ENCODE measurements around the gene L3MBTL4.

DNA sequence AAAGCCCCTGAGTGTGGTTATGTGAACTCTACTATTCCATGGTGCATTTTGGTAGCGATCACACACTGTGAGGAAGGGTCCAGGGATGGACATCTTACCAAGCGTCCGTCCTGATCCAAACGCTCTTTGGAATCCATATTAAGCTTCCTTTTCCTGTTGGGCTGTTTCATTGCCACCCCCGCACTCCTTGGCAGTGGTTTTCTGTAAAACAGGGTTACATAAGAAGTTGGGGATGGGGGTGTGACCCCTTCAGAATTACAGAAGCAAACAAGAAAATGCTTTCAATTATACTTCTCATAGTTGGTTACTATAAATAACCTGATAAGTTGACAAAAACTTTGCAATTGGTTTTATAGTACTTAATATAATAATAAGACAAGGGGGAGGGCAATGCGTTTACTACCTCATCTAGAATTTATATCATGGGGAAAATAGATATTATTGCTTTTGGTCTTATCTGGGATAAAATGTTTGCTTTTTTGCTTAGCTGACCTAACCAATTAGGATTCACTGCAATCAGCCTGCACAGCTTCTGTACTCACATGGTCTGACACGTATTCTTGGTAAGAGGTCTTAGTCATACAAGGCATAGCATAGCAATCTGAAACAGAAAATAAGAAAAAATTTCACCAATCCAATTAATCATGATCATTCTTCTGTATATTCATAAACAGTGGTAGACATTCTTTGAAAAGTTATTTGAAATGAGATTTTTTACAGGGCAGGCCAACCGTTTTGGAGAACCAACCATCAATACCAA lies 103.1 kb downstream of the L3MBTL4 start:
- no peak for TF ChIP-seq CTCF (IDR thresholded peaks at IDR 0.05; ENCODE audit: poor library complexity)
- TF ChIP-seq EZH2phosphoT487 (IDR thresholded peaks at IDR 0.05; ENCODE audit: low read depth, severe bottlenecking, unreplicated experiment) = no peak
- TF ChIP-seq EZH2 (IDR thresholded peaks at IDR 0.05; ENCODE audit: borderline replicate concordance) = no peak

Data from hepatocyte (in vitro differentiated cells).